GM18502 (cell line): ENCODE data around the gene RIPK4.
"Not testable (repeated sequence)": the region's sequence is repeated elsewhere in the genome, so short reads cannot be mapped to it uniquely, and the experiment has no call there.

Experiments
- ATAC-seq: cut with Tn5 transposase; IDR thresholded peaks from one replicate; pipeline ENCODE4 v1.9.1; 2021; ENCODE audit warnings: mild to moderate bottlenecking; ENCODE audit not compliant: unreplicated experiment, poor library complexity

The RIPK4 gene

GRCh38 chr21:41705546-41706262 lies 61.1 kb downstream of the RIPK4 start:
- no peak for ATAC-seq

- ATAC-seq = no peak
Measured at GRCh38 chr21:41703857-41704501, 62.9 kb downstream of the RIPK4 start.

GRCh38 chr21:41701749-41702148 lies 65.1 kb downstream of the RIPK4 start:
- no peak for ATAC-seq

GRCh38 chr21:41699311-41699710 lies 67.5 kb downstream of the RIPK4 start:
- ATAC-seq = no peak

- no peak for ATAC-seq
Measured at GRCh38 chr21:41698071-41698470, 68.8 kb downstream of the RIPK4 start.

GRCh38 chr21:41695513-41695912 lies 71.3 kb downstream of the RIPK4 start:
- no peak for ATAC-seq

- not testable (repeated sequence) for ATAC-seq
Measured at GRCh38 chr21:41694042-41694441, 72.8 kb downstream of the RIPK4 start.

- no peak for ATAC-seq
Measured at GRCh38 chr21:41692185-41692565, 74.7 kb downstream of the RIPK4 start.

GRCh38 chr21:41691205-41692184 lies 75.4 kb downstream of the RIPK4 start:
- no peak for ATAC-seq
